ENCODE results near the gene TCP1. TPM values are rescaled to one million over a fixed set of nuclear protein-coding genes. Genes with fewer than 3 reads are reported as not detected.
A peak's percentile ranks its signal among the peaks of the same experiment; 100 is the strongest.
"Not testable (repeated sequence)": the region's sequence is repeated elsewhere in the genome, so short reads cannot be mapped to it uniquely, and the experiment has no call there.

Gene TCP1
- 100 to 1,000 TPM; 187 to 246 (median 216) TPM for polyA plus RNA-seq (ENCODE audit: insufficient read length in 10 of 10)
- long read RNA-seq, donor 1, transcript TCP1-201 (12 exons, 2,499 nt), result major isoform, 37 of 71 reads
- long read RNA-seq, donor 1, partial matches to known transcripts, result 27 of 71 reads
- long read RNA-seq, donor 1, other reads (novel, unspliced or antisense), result 5 of 71 reads
- long read RNA-seq, donor 2, transcript TCP1-201 (12 exons, 2,499 nt), result major isoform, 30 of 49 reads
- long read RNA-seq, donor 2, partial matches to known transcripts, result 14 of 49 reads
- long read RNA-seq, donor 2, other reads (novel, unspliced or antisense), result 5 of 49 reads
- long read RNA-seq, donor 3, result 0 reads
- long read RNA-seq, donor 4, transcript TCP1-201 (12 exons, 2,499 nt), result major isoform, 33 of 34 reads
- long read RNA-seq, donor 4, partial matches to known transcripts, result 0 of 34 reads
- long read RNA-seq, donor 4, other reads (novel, unspliced or antisense), result 0 of 34 reads
- long read RNA-seq, donor 5, transcript TCP1-201 (12 exons, 2,499 nt), result major isoform, 37 of 50 reads
- long read RNA-seq, donor 5, partial matches to known transcripts, result 5 of 50 reads
- long read RNA-seq, donor 5, other reads (novel, unspliced or antisense), result 5 of 50 reads
- long read RNA-seq, donor 6, transcript TCP1-201 (12 exons, 2,499 nt), result major isoform, 43 of 84 reads
- long read RNA-seq, donor 6, partial matches to known transcripts, result 32 of 84 reads
- long read RNA-seq, donor 6, other reads (novel, unspliced or antisense), result 9 of 84 reads
- long read RNA-seq, donor 7, transcript TCP1-201 (12 exons, 2,499 nt), result major isoform, 30 of 33 reads
- long read RNA-seq, donor 7, partial matches to known transcripts, result 0 of 33 reads
- long read RNA-seq, donor 7, other reads (novel, unspliced or antisense), result 0 of 33 reads
- long read RNA-seq, donor 8, transcript TCP1-201 (12 exons, 2,499 nt), result major isoform, 23 of 40 reads
- long read RNA-seq, donor 8, partial matches to known transcripts, result 16 of 40 reads
- long read RNA-seq, donor 8, other reads (novel, unspliced or antisense), result 0 of 40 reads
- long read RNA-seq, donor 9, transcript TCP1-201 (12 exons, 2,499 nt), result major isoform, 6 of 6 reads
- long read RNA-seq, donor 9, partial matches to known transcripts, result 0 of 6 reads
- long read RNA-seq, donor 9, other reads (novel, unspliced or antisense), result 0 of 6 reads

- peak; percentile 100 for DNase-seq
Measured at GRCh38 chr6:159789377-159790148, at the start of gene TCP1. TSS of gene TCP1 (minus strand) at chr6:159789602. CDS start at chr6:159789468, 134 bp downstream.

GRCh38 chr6:159838020-159838744 lies 48.8 kb upstream of the TCP1 start:
- no peak for DNase-seq

- no peak for DNase-seq
Measured at GRCh38 chr6:159837511-159837910, 48.1 kb upstream of the TCP1 start.

- DNase-seq, result no peak
Measured at GRCh38 chr6:159836718-159837490, 47.5 kb upstream of the TCP1 start.

GRCh38 chr6:159833997-159834603 lies 44.7 kb upstream of the TCP1 start:
- DNase-seq, result no peak

- no peak for DNase-seq
Measured at GRCh38 chr6:159833556-159833955, 44.2 kb upstream of the TCP1 start.

GRCh38 chr6:159832946-159833345 lies 43.5 kb upstream of the TCP1 start:
- no peak for DNase-seq

GRCh38 chr6:159831373-159831679 lies 41.9 kb upstream of the TCP1 start:
- no peak for DNase-seq

GRCh38 chr6:159830501-159831372 lies 41.3 kb upstream of the TCP1 start:
- no peak for DNase-seq

- DNase-seq, result peak in 1 of 3 donors; percentile 29
Measured at GRCh38 chr6:159829526-159829925, 40.1 kb upstream of the TCP1 start.

- DNase-seq, result peak; percentile 17 to 54 (median 25)
Measured at GRCh38 chr6:159828074-159828473, 38.7 kb upstream of the TCP1 start.

- peak in 2 of 3 donors; percentile 24 to 41 for DNase-seq
Measured at GRCh38 chr6:159826968-159827647, 37.7 kb upstream of the TCP1 start.

- DNase-seq, result no peak
Measured at GRCh38 chr6:159826004-159826403, 36.6 kb upstream of the TCP1 start.

GRCh38 chr6:159824690-159825089 lies 35.3 kb upstream of the TCP1 start:
- DNase-seq, result not testable (repeated sequence)

GRCh38 chr6:159823953-159824352 lies 34.6 kb upstream of the TCP1 start:
- DNase-seq, result no peak

GRCh38 chr6:159821726-159822125 lies 32.3 kb upstream of the TCP1 start:
- DNase-seq, result no peak

- no peak for DNase-seq
Measured at GRCh38 chr6:159821122-159821521, 31.7 kb upstream of the TCP1 start.

Measured in muscle of back (tissue), 13 donors.